HFFc6 (cell line): ENCODE results near the gene IQGAP3. TPM values are rescaled to one million over a fixed set of nuclear protein-coding genes. Genes with fewer than 3 reads are reported as not detected.

Source experiments
- DNase-seq: peaks from one replicate; pipeline ENCODE4 v3.0.0-alpha.2; 2018
- H3K27ac Mint-ChIP-seq: 2 replicates; pipeline ENCODE4 v1.8.0; 2020; ENCODE audit warnings: mild to moderate bottlenecking, mixed read lengths
- H3K27me3 Mint-ChIP-seq: 2 replicates; pipeline ENCODE4 v1.8.0; 2021; ENCODE audit warnings: mild to moderate bottlenecking, moderate library complexity, mixed read lengths; ENCODE audit not compliant: insufficient read depth
- H3K36me3 Mint-ChIP-seq: 2 replicates; pipeline ENCODE4 v1.8.0; 2021; ENCODE audit warnings: low read depth, mixed read lengths
- H3K4me1 Mint-ChIP-seq: 2 replicates; pipeline ENCODE4 v1.8.0; 2020; ENCODE audit warnings: low read depth, mixed read lengths
- H3K4me3 Mint-ChIP-seq: 2 replicates; pipeline ENCODE4 v1.8.0; 2020; ENCODE audit warnings: mild to moderate bottlenecking, moderate library complexity, mixed read lengths
- H3K9me3 Mint-ChIP-seq: 2 replicates; pipeline ENCODE4 v1.8.0; 2020; ENCODE audit warnings: mild to moderate bottlenecking, mixed read lengths
- CTCF ChIP-seq: fragments of 200-600 bp; sonication (generic); IDR thresholded peaks from 2 replicates; pipeline ENCODE4 v1.5.0; 2021; ENCODE audit warnings: antibody characterized with exemption, mild to moderate bottlenecking
- total RNA-seq, 6 experiments: library from RNA; stranded (reverse); fragmentation: NEBNext Ultra II Directional; extraction: Animal tissue kit (Norgen Biotek cat#: 25700); gene quantifications; 2 replicates in 1 of 6; 3 replicates in 5 of 6; pipeline ENCODE4 v1.2.3, GENCODE V29; 2021

The IQGAP3 gene
- total RNA-seq, 6 experiments from 2014 or later, result 13.9 to 33.3 (median 29.0) TPM

GRCh38 chr1:156547434-156547833 lies 24.9 kb downstream of the IQGAP3 start:
- no peak overlapping the region for H3K27ac Mint-ChIP-seq
- DNase-seq, result no peak
- no peaks in the 10 kb centered on the region; the same call in 1 of the 2 replicates for H3K27me3 Mint-ChIP-seq
- H3K4me1 Mint-ChIP-seq, result peaks cover 8% of the 10 kb centered on the region
- H3K9me3 Mint-ChIP-seq, result no peaks in the 10 kb centered on the region
- H3K36me3 Mint-ChIP-seq, result peaks cover 10% of the 10 kb centered on the region
- TF ChIP-seq CTCF, result no peak
- no peak overlapping the region for H3K4me3 Mint-ChIP-seq

GRCh38 chr1:156546267-156546666 lies 26.1 kb downstream of the IQGAP3 start:
- H3K27me3 Mint-ChIP-seq, result no peaks in the 10 kb centered on the region; the same call in 1 of the 2 replicates
- no peak overlapping the region for H3K4me3 Mint-ChIP-seq
- H3K36me3 Mint-ChIP-seq, result peaks cover 12% of the 10 kb centered on the region
- no peak for DNase-seq
- H3K9me3 Mint-ChIP-seq, result no peaks in the 10 kb centered on the region
- no peak overlapping the region for H3K27ac Mint-ChIP-seq
- H3K4me1 Mint-ChIP-seq, result peaks cover 4% of the 10 kb centered on the region; the same call in 1 of the 2 replicates
- no peak for TF ChIP-seq CTCF

GRCh38 chr1:156544592-156545102 lies 27.7 kb downstream of the IQGAP3 start:
- Mint-ChIP-seq H3K27me3 (no peaks in the 10 kb centered on the region; the same call in 1 of the 2 replicates), H3K4me1 (peaks cover 8% of the 10 kb centered on the region; the same call in 1 of the 2 replicates), H3K4me3 (no peak overlapping the region), H3K27ac (no peak overlapping the region), H3K9me3 (no peaks in the 10 kb centered on the region), H3K36me3 (peaks cover 13% of the 10 kb centered on the region)
- no peak for TF ChIP-seq CTCF
- DNase-seq, result no peak

GRCh38 chr1:156543066-156543465 lies 29.3 kb downstream of the IQGAP3 start:
- Mint-ChIP-seq H3K27ac (no peak overlapping the region), H3K4me3 (no peak overlapping the region), H3K9me3 (no peaks in the 10 kb centered on the region), H3K4me1 (peaks cover 8% of the 10 kb centered on the region; the same call in 1 of the 2 replicates), H3K27me3 (peaks cover 2% of the 10 kb centered on the region; the same call in 1 of the 2 replicates), H3K36me3 (peaks cover 26% of the 10 kb centered on the region)
- no peak for TF ChIP-seq CTCF
- no peak for DNase-seq

GRCh38 chr1:156540955-156541354 lies 31.4 kb downstream of the IQGAP3 start:
- H3K9me3 Mint-ChIP-seq, result no peaks in the 10 kb centered on the region
- peaks cover 8% of the 10 kb centered on the region; the same call in 1 of the 2 replicates for H3K4me1 Mint-ChIP-seq
- no peak for TF ChIP-seq CTCF
- DNase-seq, result no peak
- H3K27me3 Mint-ChIP-seq, result peaks cover 2% of the 10 kb centered on the region; the same call in 1 of the 2 replicates
- no peak overlapping the region for H3K4me3 Mint-ChIP-seq
- peaks cover 31% of the 10 kb centered on the region for H3K36me3 Mint-ChIP-seq
- no peak overlapping the region for H3K27ac Mint-ChIP-seq
